ENCODE results near the gene AZIN2. TPM values are rescaled to one million over a fixed set of nuclear protein-coding genes. Genes with fewer than 3 reads are reported as not detected.

AZIN2 gene
- total RNA-seq, 1 experiment from 2014 or later: 2.4 TPM

- intact Hi-C loops (cut with micrococcal nuclease; ENCODE audit: unreplicated experiment) (no loop called here), in situ Hi-C loops (cut with HindIII; ENCODE audit: low pct_unique_long_range_greater_than_20kb, low sequenced_read_pairs) (no loop called here)
- no peak for DNase-seq (ENCODE audit: low read depth, low spot score)
- Histone ChIP-seq H3K36me3 (ENCODE audit: control insufficient read depth, insufficient read depth, low read length) (peaks cover 14% of the 10 kb centered on the region), H3K4me1 (ENCODE audit: control insufficient read depth, insufficient read depth, low read length) (peaks cover 14% of the 10 kb centered on the region), H3K9me3 (ENCODE audit: control insufficient read depth, insufficient read depth, low read depth, low read length) (no peaks in the 10 kb centered on the region), H3K27me3 (ENCODE audit: control insufficient read depth, insufficient read depth, low read length) (no peaks in the 10 kb centered on the region), H3K27ac (ENCODE audit: low read length) (no peak overlapping the region), H3K4me3 (ENCODE audit: low read depth in 2 of 2, low read length in 2 of 2) (no peak overlapping the region)
- no TSS peak for BruUV-seq (replicated peaks)
- TF ChIP-seq TCF7L2 (IDR thresholded peaks at IDR 0.05; ENCODE audit: low read depth, low read length): no peak
- no peak for TF ChIP-seq CTCF (IDR thresholded peaks at IDR 0.05)
- no peak for TF ChIP-seq SIN3A (IDR thresholded peaks at IDR 0.05; ENCODE audit: borderline replicate concordance, insufficient read depth, low read depth, low read length)
- TF ChIP-seq REST (IDR thresholded peaks at IDR 0.05; ENCODE audit: insufficient read depth in 1 of 2, low read depth in 2 of 2, low read length in 1 of 2): no peak
- TF ChIP-seq POLR2AphosphoS5 (IDR thresholded peaks at IDR 0.05; ENCODE audit: low read depth, low read length): no peak
- ATAC-seq: no peak
- POLR2A ChIA-PET: no interaction called here
- CTCF ChIA-PET: no interaction called here
These were observed 48.7 kb upstream of the AZIN2 start for GRCh38 chr1:33032126-33032869.

GRCh38 chr1:33036051-33036525 is 44.9 kb upstream of the AZIN2 start:
- in situ Hi-C loops (cut with HindIII; ENCODE audit: low pct_unique_long_range_greater_than_20kb, low sequenced_read_pairs) (no loop called here), intact Hi-C loops (cut with micrococcal nuclease; ENCODE audit: unreplicated experiment) (no loop called here)
- DNase-seq (ENCODE audit: low read depth, low spot score) (no peak), ATAC-seq (peak; percentile 25)
- Histone ChIP-seq H3K9me3 (ENCODE audit: control insufficient read depth, insufficient read depth, low read depth, low read length) (no peaks in the 10 kb centered on the region), H3K27me3 (ENCODE audit: control insufficient read depth, insufficient read depth, low read length) (no peaks in the 10 kb centered on the region), H3K36me3 (ENCODE audit: control insufficient read depth, insufficient read depth, low read length) (peaks cover 14% of the 10 kb centered on the region), H3K4me3 (ENCODE audit: low read depth in 2 of 2, low read length in 2 of 2) (peak overlapping the region; percentile 94 to 99), H3K4me1 (ENCODE audit: control insufficient read depth, insufficient read depth, low read length) (peaks cover 15% of the 10 kb centered on the region), H3K27ac (ENCODE audit: low read length) (peak overlapping the region; percentile 97)
- ChIA-PET CTCF (no interaction called here), POLR2A (no interaction called here)
- TF ChIP-seq REST (IDR thresholded peaks at IDR 0.05; ENCODE audit: insufficient read depth in 1 of 2, low read depth in 2 of 2, low read length in 1 of 2) (no peak), POLR2AphosphoS5 (IDR thresholded peaks at IDR 0.05; ENCODE audit: low read depth, low read length) (no peak), SIN3A (IDR thresholded peaks at IDR 0.05; ENCODE audit: borderline replicate concordance, insufficient read depth, low read depth, low read length) (no peak), CTCF (IDR thresholded peaks at IDR 0.05) (no peak), TCF7L2 (IDR thresholded peaks at IDR 0.05; ENCODE audit: low read depth, low read length) (no peak; the same call in 1 of the 2 replicates)
- BruUV-seq (replicated peaks): TSS peak; percentile 90

Measured in Panc1 (cell line).